ENCODE data around the gene DOCK1.

DOCK1 gene

DNA sequence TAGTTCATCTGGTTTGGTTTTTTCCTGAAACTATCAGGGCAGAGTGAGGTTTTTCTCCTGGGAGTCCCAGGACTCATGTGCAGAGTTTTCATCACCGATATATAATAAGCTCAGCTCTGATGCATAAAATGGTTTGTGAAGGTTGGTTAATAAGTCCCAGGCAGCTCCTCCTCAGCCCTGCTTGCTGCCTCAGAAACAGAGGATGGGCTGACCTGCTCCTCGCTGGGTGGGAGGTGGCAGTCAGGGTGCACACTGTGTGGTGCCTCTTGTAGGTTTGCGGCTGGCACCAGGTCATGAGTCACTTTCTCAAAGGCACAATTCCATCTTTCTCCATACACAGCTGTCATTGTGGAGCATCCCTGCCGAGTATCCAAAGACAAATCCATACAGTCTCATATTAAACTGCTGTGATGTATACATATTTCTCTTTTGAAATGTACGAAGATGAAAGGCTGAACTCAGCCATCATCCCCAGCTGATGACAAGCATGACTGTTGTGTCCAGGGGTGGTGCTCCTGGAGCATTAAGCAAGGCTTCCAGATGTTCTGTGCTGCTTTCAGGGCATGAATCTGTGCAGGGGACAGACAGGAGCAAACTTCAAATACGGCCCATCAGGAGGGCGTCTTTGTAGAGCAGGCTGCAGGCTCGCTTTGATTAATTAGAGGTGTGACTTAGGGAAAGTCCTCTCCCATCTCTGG is 518.1 kb downstream of the DOCK1 start:
- no peak for DNase-seq (ENCODE audit: low read depth in 2 of 2)

DNA sequence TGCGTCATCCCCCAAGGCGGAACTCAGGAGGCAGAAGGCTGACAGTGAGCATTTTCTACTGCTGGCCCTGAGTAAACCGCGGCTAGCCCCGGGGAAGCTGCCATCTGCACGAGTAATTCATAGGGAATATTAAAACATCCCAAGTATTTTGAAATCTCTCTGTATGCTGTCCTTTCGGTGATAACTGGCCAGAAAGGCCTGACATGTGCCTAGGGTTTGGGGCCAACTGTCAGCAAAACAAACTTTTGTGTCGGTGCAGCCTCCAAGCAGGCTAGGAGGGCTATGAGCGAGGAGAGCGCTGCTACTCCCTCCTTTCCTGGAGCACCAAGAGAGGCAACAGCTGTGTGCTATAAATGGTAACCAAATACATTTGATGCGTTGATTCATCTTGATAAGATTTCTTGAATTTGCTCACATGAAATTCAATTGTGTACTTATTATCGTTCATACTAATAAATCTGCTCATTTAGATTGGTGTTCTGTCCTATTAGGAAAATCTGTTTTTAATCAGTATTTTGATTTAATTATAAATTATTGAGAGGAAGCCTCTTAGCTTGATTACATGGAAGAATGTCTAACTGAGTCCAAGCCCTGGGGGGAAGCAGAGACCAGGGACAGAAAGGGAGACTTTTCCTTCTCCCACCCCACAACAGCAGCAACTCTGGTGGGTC is 519.5 kb downstream of the DOCK1 start:
- DNase-seq (ENCODE audit: low read depth in 2 of 2) = no peak

DNA sequence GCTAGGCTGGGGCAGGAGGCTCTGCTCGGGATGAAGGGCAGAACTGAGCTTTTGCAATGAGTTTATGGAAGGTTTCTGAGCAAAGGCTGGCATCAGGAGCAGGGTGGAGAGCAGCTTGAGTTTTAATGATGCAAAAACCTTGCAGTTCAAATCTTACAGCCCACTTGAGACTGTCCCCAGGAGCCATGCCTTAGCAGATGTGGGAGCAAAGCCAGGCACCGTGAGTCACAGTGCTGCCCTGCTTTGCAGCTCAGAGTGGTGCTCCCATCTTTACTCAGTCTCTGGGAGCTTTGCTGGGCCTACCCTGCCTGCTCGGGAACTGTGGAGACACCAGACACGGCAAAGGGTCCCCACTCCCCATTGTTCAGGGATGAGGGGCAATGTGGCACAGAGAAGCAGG is 521.5 kb downstream of the DOCK1 start:
- no peak for DNase-seq (ENCODE audit: low read depth in 2 of 2)

DNA sequence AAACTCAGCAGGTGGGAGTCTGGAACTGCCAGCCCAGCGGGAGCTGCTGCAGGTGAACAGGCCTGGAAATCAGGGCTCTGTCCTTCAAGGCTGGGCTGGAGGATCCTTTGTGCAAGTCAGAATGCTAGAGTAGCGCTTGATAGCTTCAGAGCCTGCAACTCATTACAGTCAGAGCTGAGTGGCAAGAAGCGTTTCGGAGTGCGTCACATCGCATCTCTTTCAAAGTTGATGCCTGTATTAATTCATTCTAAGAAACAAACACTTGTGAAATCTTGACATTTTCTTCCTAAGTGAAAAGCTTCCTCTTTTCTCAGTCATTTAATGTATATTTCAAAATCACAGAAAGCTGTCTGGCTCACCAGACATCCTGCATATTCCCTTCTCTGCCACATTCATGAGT is 522.7 kb downstream of the DOCK1 start:
- no peak for DNase-seq (ENCODE audit: low read depth in 2 of 2)

DNA sequence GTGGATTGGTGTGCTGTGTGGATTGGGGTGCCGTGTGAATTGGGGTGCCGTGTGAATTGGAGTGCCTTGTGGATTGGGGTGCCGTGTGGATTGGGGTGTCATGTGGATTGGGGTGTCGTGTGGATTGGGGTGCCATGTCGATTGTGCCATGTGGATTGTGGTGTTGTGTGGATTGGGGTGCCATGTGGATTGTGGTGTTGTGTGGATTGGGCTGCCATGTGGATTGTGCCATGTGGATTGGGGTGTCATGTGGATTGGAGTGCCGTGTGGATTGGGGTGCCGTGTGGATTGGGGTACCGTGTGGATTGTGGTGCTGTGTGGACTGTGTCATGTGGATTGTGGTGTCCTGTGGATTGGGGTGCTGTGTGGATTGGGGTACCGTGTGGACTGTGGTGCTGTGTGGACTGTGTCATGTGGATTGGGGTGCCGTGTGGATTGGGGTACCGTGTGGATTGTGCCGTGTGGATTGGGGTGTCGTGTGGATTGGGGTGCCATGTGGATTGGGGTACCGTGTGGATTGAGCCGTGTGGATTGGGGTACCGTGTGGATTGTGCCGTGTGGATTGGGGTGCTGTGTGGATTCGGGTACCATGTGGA is 523.3 kb downstream of the DOCK1 start:
- DNase-seq (ENCODE audit: low read depth in 2 of 2) = no peak

DNA sequence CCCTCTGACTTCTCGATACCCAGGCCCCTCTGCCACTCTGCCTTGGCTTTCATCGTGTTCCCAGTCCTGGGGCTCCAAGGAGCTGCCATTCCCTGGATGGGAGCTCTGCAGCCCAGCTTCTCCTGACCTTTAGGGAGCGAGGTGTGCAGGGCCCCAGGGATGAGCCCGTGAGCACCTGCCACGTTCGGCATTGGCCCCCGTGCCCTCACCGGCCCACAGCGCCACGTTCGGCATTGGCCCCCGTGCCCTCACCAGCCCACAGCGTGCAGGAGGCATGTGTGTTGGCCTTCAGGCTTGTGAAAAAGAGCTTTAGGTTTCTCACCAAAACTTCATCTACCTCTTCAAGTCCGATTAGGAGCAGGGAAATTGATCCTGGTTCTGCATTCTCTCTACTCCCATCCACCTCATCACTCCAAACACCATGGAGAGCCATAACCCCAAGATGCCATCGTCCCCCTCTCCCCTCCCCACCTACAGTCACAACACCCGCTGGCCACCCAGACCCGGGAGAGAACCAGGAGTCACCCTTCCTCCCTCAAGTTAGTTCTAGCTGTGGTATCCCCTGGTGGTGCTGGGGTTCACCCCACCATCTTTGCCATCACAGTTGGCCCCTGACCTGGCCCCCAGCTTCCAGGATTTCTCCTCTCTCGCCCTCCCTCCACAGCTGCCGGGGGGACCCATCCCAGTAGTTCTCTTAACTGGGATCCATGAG is 524.5 kb downstream of the DOCK1 start:
- DNase-seq (ENCODE audit: low read depth in 2 of 2) = no peak

DNA sequence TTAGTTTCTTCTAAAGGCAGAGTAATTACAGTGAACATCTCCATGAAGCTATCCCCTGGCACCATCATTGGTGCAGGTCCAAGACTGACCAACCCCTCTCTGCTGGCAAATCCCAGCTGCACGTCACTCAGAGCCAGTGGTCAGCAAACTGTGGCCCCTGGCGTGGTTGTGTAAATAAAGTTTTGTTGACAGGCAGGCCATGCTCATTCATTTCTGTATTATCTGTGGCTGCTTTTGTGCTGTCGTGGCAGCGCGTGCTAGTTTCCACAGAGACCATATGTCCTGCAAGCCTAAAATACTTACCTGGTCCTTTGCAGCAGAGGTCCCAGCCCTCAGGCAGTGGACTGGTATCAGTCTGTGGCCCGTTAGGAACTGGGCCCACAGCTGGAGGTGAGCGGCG is 526.3 kb downstream of the DOCK1 start:
- no peak for DNase-seq (ENCODE audit: low read depth in 2 of 2)

DNA sequence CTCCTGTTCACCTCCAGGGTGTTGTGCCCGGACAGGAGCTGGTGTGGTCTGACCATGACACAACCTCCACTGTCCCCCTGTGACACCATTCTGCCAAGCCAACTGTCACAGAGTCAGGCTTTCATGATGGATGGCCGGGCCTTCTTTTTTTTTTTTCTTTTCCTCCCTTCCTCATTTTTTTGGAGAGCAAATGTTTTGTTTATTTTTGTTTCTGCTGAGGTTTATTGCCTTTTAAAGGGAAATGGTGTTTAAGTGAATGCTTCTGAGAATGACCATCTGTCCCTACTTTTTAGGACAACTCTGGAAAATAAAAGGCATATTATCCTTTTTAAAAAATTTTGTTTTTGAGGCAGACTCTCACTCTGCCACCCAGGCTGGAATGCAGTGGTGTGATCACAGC is 528.8 kb downstream of the DOCK1 start:
- DNase-seq (ENCODE audit: low read depth in 2 of 2) = no peak

DNA sequence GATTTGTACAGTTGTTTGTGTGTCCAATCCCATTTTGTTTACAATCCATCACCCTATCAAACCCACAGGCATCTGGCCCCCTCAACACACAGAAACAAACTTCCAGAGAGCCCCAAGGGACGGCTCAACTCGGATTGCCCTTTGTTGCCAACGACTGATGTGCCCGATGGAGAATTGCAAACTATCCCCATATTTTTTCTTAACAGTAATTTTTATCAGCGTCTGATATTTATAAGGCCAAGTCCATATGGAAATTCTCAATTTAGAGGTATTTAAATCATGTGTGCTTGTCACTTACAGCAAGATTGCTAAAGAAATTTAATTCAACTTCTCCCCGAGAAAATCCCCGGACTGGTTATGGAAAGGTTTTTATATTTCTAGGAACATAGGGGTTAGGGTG is 530.0 kb downstream of the DOCK1 start:
- DNase-seq (ENCODE audit: low read depth in 2 of 2) = no peak

DNA sequence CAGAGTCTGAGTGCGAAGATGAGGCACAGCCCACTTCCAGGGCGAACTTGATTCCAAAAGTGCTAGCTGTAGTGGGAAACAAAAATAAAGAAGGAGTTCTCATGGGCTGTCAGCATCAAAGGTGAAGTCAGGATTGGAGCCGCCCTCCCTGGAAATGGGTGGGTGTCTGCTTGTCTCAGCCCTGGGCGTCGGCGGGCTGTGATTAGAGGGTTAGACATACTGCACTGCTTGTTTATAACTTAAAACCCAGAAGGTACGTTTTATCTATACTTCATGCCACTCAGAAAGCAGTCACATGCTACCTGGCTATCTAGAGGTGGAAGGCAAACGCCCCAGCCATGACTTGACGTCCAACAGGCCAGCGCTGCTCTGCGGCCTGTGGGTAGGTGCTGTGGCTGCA is 535.1 kb downstream of the DOCK1 start:
- DNase-seq (ENCODE audit: low read depth in 2 of 2) = no peak

DNA sequence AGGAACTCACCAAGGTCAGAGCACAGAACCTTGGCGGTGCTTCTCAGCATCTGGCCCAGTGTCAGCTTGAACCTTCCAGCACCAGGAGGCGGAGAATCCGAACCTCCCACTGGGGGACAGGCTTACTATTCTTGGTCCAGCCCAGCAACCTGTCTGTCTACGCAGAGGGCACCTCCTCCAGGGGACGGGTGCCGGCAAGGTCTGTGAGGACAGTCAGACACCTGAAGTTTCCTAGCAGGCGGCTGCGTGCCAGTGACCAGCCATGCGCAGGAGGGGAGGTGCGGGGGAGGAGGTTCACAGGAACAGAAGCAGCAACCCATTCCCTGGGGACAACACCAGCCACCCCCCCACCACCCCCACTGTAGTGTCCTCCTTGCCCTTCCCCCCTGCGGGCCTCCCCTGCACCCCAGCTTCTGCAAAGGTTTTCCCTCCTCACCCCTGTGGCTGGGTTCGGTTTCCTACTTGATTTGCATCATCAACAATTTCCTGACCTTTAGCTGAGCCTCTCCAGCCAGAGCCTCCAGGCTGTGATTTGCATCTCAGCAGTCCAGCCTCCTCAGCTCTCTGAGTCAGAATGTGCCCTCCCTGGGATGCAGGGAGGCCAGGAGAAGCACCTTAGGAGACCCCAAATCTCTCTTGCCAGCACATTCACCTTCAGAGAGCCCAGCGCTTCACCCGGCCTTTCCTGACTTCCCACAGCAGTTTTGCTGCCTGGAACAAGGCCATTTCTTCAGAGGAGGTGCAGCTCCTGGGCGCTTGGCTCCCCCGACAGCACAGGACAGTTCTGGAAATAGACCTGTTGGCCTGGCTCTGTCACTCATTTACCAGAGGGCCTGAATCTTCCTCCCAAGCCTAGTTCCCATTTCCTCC is 536.4 kb downstream of the DOCK1 start:
- DNase-seq (ENCODE audit: low read depth in 2 of 2) = no peak

DNA sequence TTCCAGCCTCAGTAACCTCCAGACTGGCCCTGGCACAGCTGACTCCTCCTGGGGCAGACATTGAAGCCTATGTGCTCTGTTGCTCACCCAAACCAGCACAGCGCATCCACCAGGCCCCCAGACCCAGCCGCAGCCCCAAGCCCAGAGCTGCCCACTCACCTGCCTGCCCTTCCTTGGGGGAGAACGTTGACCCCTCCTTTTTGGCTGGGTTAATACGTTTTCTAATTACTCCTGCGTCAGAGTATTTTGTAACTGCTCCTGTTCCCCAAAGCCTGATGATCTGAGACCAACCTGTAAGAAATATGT is 536.9 kb downstream of the DOCK1 start:
- DNase-seq (ENCODE audit: low read depth in 2 of 2) = no peak

DNA sequence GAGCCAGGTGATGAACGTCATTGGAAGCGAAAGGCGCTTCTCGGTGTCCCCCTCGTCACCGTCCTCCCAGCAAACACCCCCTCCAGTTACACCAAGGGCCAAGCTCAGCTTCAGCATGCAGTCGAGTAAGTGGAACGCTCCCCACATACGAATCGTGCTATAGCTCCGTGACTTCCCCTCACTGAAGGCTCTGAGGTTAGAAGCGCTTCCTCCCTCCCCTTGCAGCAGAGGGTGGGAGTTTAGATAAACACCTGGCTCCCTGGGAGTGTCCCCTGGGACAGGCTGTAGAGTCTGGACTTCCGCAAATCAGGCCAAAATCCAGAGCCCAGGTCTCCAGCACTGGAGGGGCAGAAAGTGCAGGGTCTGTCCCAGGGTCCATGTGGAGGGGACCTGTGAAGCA is 538.9 kb downstream of the DOCK1 start:
- no peak for DNase-seq (ENCODE audit: low read depth in 2 of 2)

DNA sequence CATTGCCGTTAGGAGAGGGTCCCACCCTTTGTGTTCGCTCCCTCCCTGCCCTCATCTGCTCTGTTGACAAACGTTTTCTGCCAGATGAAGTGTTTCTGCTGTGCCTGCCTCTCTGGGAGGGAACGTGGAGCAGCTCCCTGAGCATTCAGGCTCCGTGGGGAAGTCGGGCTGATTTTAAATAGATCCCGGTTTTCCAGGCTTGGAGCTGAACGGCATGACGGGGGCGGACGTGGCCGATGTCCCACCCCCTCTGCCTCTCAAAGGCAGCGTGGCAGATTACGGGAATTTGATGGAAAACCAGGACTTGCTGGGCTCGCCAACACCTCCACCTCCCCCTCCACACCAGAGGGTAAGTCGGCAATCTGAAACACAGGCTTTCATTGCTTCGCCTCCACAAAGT is 542.0 kb downstream of the DOCK1 start:
- no peak for DNase-seq (ENCODE audit: low read depth in 2 of 2)

DNA sequence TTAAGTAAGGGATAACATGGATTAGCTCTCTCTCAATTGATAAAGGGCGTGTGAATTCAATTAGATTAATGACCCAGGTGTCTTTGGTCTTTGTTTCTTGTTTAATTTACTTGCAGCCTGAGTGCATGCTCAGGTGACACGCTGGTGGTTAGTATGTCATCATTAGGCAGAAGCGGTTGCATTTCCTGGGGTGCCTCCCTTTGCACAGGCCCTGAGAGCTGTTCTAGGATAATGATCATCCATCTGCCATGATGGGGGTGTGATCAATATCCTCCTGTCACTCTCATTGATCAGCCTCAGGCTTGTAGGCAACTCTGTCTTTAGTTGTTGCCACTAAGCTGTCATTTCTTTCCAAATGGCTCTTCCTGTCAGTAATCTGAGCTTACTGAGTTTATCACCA is 544.3 kb downstream of the DOCK1 start:
- no peak for DNase-seq (ENCODE audit: low read depth in 2 of 2)

DNA sequence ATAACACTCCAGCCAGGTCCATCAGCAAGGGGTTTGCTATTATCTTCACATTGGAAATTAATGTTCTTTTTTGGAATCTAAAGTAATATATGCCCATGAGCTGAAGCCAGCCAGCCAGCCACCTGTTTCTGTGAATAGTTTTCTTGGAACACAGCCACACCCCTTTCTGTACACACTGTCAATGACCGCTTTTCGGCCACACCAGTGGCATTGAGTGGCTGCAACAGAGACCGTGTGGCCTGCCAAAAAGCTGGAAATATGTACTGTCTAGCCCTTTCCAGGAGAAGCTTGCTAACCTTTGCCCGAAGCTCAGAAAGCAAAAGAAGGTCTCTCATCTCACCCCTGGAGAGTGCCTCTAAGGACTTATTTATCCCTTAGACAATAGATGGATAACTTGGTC is 545.4 kb downstream of the DOCK1 start:
- DNase-seq (ENCODE audit: low read depth in 2 of 2) = no peak

DNA sequence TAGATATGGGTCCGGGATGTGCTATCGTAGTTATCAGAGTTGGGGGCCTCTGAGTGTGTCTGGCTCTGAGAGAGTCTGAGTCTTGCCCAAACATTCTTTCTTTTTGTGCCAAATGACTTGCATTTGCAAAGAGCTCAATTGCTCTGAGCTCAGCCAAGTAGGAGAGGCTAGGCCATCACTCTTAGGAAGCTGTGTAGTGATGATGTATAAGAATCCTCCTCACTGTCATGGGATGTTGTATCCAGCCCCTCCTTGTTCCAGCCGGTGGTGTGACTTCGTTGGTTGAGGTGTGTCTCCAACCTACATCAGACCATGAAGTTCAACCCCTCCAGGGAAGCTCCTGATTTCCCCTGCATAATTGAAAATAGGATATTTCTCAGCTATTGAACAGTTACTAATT is 546.4 kb downstream of the DOCK1 start:
- no peak for DNase-seq (ENCODE audit: low read depth in 2 of 2)

DNA sequence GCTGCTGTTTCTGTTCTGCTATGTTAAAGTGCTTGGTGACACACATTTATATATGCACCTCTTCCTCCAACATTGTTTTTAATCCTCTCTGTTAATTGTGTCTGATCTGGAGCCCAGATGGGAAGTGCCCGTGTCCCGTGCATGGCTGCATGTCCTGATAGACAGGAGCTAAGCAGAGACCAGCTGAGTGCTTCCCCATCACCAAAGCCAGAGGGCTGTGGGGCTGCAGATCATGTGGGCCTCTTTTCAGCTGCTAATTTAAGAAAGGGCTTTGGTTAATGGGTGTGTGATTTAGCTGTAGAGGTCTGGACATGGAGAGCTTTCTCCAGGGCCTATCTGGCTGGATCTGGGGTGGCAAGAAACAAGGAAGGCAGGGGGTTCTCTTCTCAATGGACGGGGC is 547.3 kb downstream of the DOCK1 start:
- DNase-seq (ENCODE audit: low read depth in 2 of 2) = no peak

DNA sequence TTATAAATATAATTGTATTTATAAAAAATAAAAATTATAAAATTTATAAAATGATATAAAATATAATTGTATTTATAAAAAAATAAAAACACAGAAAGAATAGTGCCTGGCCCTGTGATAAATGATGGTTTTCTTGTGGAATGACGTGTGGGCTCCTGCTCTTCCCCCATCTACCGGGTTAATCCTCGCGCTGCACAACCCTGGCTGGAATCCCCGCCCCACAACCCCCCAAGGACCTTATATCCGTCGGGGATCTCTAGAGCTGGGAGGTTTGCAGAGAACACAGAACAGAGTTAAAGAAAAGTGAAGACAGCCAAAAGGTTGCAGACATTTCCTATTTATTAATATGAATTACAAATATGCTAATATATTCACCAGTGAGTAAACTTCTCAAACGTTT is 548.5 kb downstream of the DOCK1 start:
- DNase-seq (ENCODE audit: low read depth in 2 of 2) = no peak

DNA sequence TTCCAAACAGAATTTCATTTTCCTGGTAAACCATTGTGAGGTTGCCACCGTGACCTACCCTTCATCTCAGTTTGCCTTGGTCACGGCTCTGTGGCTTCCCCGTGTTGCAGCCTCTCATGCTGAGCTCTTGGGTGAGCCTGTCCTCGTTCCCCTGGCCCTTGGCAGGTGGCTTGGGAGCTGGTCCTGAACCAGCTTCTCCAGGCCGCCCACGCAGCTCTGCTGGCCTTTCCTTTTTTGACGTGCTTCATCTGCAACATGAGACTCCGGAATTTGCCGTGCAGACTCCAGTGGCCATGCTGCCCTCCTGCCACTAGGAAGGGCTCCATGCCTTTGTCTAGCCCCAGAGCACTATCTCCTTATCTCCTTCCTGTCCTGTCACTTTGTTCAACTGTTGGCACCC is 550.9 kb downstream of the DOCK1 start:
- DNase-seq (ENCODE audit: low read depth in 2 of 2) = no peak

DNA sequence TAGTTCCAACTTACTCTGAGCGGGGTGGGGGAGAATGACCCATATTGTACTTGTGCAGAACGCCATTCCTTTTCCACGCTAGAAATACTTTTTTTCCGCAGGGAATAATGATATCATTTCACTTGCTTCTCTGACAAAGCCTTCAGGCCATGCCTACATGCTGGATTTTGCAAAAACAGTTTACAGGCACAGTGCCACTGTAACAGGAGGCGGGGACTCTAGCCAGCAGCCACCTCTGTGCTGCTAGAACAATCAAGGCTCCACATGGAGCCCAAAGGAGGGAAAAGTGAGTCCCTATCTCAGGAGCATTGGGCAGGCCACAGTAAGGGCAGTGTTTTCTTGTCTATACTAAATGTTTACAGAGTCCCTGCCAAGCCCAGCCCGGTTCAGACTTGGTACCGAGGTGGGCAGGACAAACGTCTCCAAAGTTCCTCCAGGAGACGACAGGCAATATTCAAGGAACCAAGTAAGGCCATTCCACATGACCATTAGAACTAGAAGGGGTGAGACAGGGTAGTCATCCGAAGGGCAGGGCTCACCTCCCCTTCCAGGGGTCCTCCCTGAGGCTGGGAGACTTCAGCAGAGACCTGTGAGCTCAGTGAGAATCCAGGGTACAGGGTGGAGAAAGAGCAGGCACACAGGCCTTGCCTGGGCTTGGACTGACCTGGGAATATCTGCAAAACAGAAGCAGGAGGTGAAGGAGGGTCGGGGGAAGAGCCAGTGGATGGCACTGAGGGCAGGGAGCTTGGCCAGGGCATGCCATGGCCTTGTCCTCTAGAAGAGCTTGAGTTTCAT is 553.0 kb downstream of the DOCK1 start:
- DNase-seq (ENCODE audit: low read depth in 2 of 2) = no peak

All from fibroblast of skin of left biceps (primary cell).